NCI-H1436 treated with DMSO at 0.1 percent for 48 hours (cell line): ENCODE data around the gene FBXL4.

Experiments
- DNase-seq: peaks from one replicate; lab custom pipeline; 2025; lab: John Stamatoyannopoulos, UW

FBXL4 gene

GRCh38 chr6:98838975-98839374, 108.8 kb downstream of the FBXL4 start:
- DNase-seq: no peak

- no peak for DNase-seq
Observed at GRCh38 chr6:98838032-98838431, 109.7 kb downstream of the FBXL4 start.

- DNase-seq: no peak
Observed at GRCh38 chr6:98836962-98837944, 110.5 kb downstream of the FBXL4 start.

- no peak for DNase-seq
Observed at GRCh38 chr6:98836025-98836961, 111.5 kb downstream of the FBXL4 start.

GRCh38 chr6:98835149-98836024, 112.4 kb downstream of the FBXL4 start:
- no peak for DNase-seq

GRCh38 chr6:98834060-98835031, 113.4 kb downstream of the FBXL4 start, which contains the start of gene POU3F2:
Gene POU3F2 (plus strand): TSS chr6:98834574. CDS start chr6:98834874, 300 bp downstream.
- peak; percentile 90 for DNase-seq

- DNase-seq: no peak
Observed at GRCh38 chr6:98833307-98834059, 114.3 kb downstream of the FBXL4 start.

- peak; percentile 43 for DNase-seq
Observed at GRCh38 chr6:98833057-98833306, 114.8 kb downstream of the FBXL4 start.

GRCh38 chr6:98832284-98833056, 115.3 kb downstream of the FBXL4 start:
- DNase-seq: no peak

- DNase-seq: peak; percentile 43
Observed at GRCh38 chr6:98831959-98832283, 115.8 kb downstream of the FBXL4 start.

GRCh38 chr6:98831057-98831958, 116.4 kb downstream of the FBXL4 start:
- no peak for DNase-seq

- no peak for DNase-seq
Observed at GRCh38 chr6:98830146-98830545, 117.6 kb downstream of the FBXL4 start.

GRCh38 chr6:98828941-98829411, 118.8 kb downstream of the FBXL4 start:
- DNase-seq: peak; percentile 54

- DNase-seq: no peak
Observed at GRCh38 chr6:98828211-98828788, 119.4 kb downstream of the FBXL4 start.

GRCh38 chr6:98827295-98828159, 120.2 kb downstream of the FBXL4 start:
- DNase-seq: no peak

- DNase-seq: no peak
Observed at GRCh38 chr6:98825600-98826230, 122.0 kb downstream of the FBXL4 start.
